Astrocyte (in vitro differentiated cells and primary cell): ENCODE results near the gene PPP2R5E. TPM values are rescaled to one million over a fixed set of nuclear protein-coding genes. Genes with fewer than 3 reads are reported as not detected.
A peak's percentile ranks its signal among the peaks of the same experiment; 100 is the strongest.

Source experiments
- DNase-seq: peaks from one replicate; pipeline ENCODE4 v3.0.0-alpha.2; 2010; ENCODE audit warnings: low read depth
- FAIRE-seq: peaks from 2 replicates; lab custom pipeline; 2011; peaks lifted over from hg19 to GRCh38; lab: Jason Lieb, UNC
- H2AFZ ChIP-seq: 2 replicates; pipeline ENCODE4 v1.6.0; 2012; ENCODE audit warnings: low read depth, low read length, inconsistent platforms
- H3K27ac ChIP-seq: 2 replicates; pipeline ENCODE4 v1.5.1; 2011; ENCODE audit warnings: low read depth, low read length, inconsistent platforms
- H3K27me3 ChIP-seq: 2 replicates; pipeline ENCODE4 v1.6.0; 2011; ENCODE audit warnings: low read length, inconsistent platforms; ENCODE audit not compliant: insufficient read depth
- H3K36me3 ChIP-seq: 2 replicates; pipeline ENCODE4 v1.5.1; 2011; ENCODE audit warnings: low read length, inconsistent platforms; ENCODE audit not compliant: insufficient read depth
- H3K4me1 ChIP-seq: 2 replicates; pipeline ENCODE4 v1.5.1; 2011; ENCODE audit warnings: low read length, inconsistent platforms; ENCODE audit not compliant: insufficient read depth
- H3K4me2 ChIP-seq: 2 replicates; pipeline ENCODE4 v1.6.0; 2012; ENCODE audit warnings: low read length, inconsistent platforms
- H3K4me3 ChIP-seq: 2 replicates; pipeline ENCODE4 v1.5.1; 2011; ENCODE audit warnings: low read depth, mild to moderate bottlenecking, low read length, inconsistent platforms; ENCODE audit not compliant: insufficient read depth
- H3K79me2 ChIP-seq: 2 replicates; pipeline ENCODE4 v1.6.0; 2012; ENCODE audit warnings: mild to moderate bottlenecking, low read length, inconsistent platforms; ENCODE audit not compliant: insufficient read depth
- H3K9ac ChIP-seq: 2 replicates; pipeline ENCODE4 v1.6.0; 2012; ENCODE audit warnings: mild to moderate bottlenecking, low read length, inconsistent platforms
- H3K9me3 ChIP-seq: 2 replicates; pipeline ENCODE4 v1.5.1; 2012; ENCODE audit warnings: low read depth, mild to moderate bottlenecking, low read length, inconsistent platforms; ENCODE audit not compliant: insufficient read depth
- H4K20me1 ChIP-seq: 2 replicates; pipeline ENCODE4 v1.6.0; 2012; ENCODE audit warnings: low read length, inconsistent platforms; ENCODE audit not compliant: insufficient read depth
- H3K27ac Mint-ChIP-seq: one replicate; pipeline ENCODE4 v1.8.0; 2021; ENCODE audit warnings: mild to moderate bottlenecking, mixed read lengths; ENCODE audit not compliant: unreplicated experiment
- H3K27me3 Mint-ChIP-seq: one replicate; pipeline ENCODE4 v1.8.0; 2021; ENCODE audit warnings: low read depth, mixed read lengths; ENCODE audit not compliant: unreplicated experiment
- H3K36me3 Mint-ChIP-seq: one replicate; pipeline ENCODE4 v1.8.0; 2021; ENCODE audit warnings: low read depth, mixed read lengths; ENCODE audit not compliant: unreplicated experiment
- H3K4me1 Mint-ChIP-seq: one replicate; pipeline ENCODE4 v1.8.0; 2021; ENCODE audit warnings: low read depth, mixed read lengths; ENCODE audit not compliant: unreplicated experiment
- H3K4me3 Mint-ChIP-seq: one replicate; pipeline ENCODE4 v1.8.0; 2021; ENCODE audit warnings: mild to moderate bottlenecking, moderate library complexity, mixed read lengths; ENCODE audit not compliant: unreplicated experiment
- H3K9me3 Mint-ChIP-seq: one replicate; pipeline ENCODE4 v1.8.0; 2021; ENCODE audit warnings: mild to moderate bottlenecking, mixed read lengths; ENCODE audit not compliant: unreplicated experiment
- EZH2 ChIP-seq: IDR thresholded peaks from 2 replicates; pipeline ENCODE4 v1.6.1; 2012; ENCODE audit warnings: mild to moderate bottlenecking, low read length, inconsistent platforms; ENCODE audit not compliant: insufficient read depth
- total RNA-seq: library from RNA; stranded (reverse); gene quantifications from 2 replicates; pipeline ENCODE4 v1.2.1, GENCODE V29; 2021
- TF ChIP-seq, protein P1 (sequence below): IDR thresholded peaks from 2 replicates; pipeline ENCODE4 v1.5.1; 2011; ENCODE audit warnings: low read depth, mild to moderate bottlenecking, inconsistent platforms, low read length, moderate library complexity; ENCODE audit not compliant: insufficient read depth

PPP2R5E gene
- total RNA-seq, 1 donor from 2014 or later, result 69.3 TPM

DNA sequence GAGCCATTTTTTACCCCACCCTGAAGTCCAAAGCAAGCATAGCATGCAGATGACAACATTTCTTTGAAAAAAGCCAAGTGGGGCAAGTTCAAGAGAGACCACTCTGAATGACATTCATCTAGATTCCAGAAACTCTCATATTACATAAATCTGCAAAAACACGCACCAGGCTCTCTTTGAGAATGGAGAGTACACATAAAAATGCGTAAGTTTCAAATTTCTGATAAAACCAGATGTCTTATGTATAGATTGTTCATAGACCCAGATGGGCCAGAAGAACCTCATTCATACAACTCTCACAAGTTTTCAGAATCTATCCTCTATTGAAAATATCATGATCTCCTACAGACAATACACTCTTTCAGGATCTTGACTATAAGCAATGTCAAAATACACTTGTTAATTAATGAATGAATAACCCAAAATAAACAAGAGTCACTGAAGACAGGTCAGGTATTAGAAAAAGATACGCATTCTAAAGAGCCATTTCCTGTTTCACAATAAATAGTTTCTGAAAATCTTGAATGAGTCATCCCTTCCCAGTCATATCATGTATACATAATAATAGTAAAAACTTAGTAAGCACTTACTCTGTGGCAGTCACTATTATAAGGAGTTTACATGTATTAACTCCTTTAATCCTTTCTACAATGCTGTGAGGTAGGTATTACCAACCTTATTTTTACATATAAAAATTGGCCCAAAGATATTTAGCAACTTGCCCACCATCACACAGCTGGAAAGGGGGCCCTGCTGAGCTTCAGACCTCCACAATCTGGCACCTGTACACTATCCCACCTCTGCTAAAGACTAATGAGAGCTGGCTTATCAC lies 72.0 kb downstream of the PPP2R5E start:
- H3K27me3 Mint-ChIP-seq, result no peaks in the 10 kb centered on the region
- Histone ChIP-seq H3K27ac (peak overlapping the region; percentile 15), H3K79me2 (peaks cover 95% of the 10 kb centered on the region), H4K20me1 (peaks cover 93% of the 10 kb centered on the region), H3K27me3 (no peaks in the 10 kb centered on the region), H3K4me3 (no peak overlapping the region), H3K4me1 (peaks cover 9% of the 10 kb centered on the region), H3K4me2 (peak overlapping the region; percentile 43), H3K9ac (no peak overlapping the region), H3K9me3 (no peaks in the 10 kb centered on the region), H3K36me3 (no peaks in the 10 kb centered on the region), H2AFZ (no peak overlapping the region)
- H3K9me3 Mint-ChIP-seq, result no peaks in the 10 kb centered on the region
- FAIRE-seq, result no peak
- no peak for TF ChIP-seq EZH2
- TF ChIP-seq, protein P1, sequence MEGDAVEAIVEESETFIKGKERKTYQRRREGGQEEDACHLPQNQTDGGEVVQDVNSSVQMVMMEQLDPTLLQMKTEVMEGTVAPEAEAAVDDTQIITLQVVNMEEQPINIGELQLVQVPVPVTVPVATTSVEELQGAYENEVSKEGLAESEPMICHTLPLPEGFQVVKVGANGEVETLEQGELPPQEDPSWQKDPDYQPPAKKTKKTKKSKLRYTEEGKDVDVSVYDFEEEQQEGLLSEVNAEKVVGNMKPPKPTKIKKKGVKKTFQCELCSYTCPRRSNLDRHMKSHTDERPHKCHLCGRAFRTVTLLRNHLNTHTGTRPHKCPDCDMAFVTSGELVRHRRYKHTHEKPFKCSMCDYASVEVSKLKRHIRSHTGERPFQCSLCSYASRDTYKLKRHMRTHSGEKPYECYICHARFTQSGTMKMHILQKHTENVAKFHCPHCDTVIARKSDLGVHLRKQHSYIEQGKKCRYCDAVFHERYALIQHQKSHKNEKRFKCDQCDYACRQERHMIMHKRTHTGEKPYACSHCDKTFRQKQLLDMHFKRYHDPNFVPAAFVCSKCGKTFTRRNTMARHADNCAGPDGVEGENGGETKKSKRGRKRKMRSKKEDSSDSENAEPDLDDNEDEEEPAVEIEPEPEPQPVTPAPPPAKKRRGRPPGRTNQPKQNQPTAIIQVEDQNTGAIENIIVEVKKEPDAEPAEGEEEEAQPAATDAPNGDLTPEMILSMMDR, result no peak
- peak; percentile 81 for DNase-seq
- no peak overlapping the region for H3K4me3 Mint-ChIP-seq
- H3K4me1 Mint-ChIP-seq, result peaks cover 25% of the 10 kb centered on the region
- H3K27ac Mint-ChIP-seq, result no peak overlapping the region
- no peaks in the 10 kb centered on the region for H3K36me3 Mint-ChIP-seq

DNA sequence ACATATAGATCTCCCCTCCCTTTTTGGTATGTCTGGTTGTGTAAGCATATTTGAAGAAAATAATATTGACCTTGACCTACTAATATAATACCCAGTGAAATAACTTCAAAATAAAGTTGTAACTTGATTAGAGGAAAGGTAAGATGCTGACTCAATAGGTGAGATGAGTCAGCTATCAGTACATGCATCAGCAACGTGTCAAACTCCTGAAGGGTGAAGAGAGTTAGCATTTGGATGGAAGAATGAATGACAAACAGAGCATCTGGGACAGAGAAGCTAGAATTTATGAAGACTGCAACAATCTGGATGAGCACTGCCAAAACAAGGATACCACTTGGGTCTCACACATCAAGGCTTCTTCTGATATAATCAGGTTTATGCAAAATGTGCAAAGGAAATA lies 74.9 kb downstream of the PPP2R5E start:
- H3K27me3 ChIP-seq, result no peaks in the 10 kb centered on the region
- H3K27ac Mint-ChIP-seq, result no peak overlapping the region
- H4K20me1 ChIP-seq, result peaks cover 88% of the 10 kb centered on the region
- peaks cover 3% of the 10 kb centered on the region for H3K36me3 Mint-ChIP-seq
- H3K4me2 ChIP-seq, result no peak overlapping the region
- peaks cover 9% of the 10 kb centered on the region for H3K4me1 ChIP-seq
- no peaks in the 10 kb centered on the region for H3K9me3 Mint-ChIP-seq
- H3K27ac ChIP-seq, result no peak overlapping the region
- TF ChIP-seq, protein P1, result no peak
- TF ChIP-seq EZH2, result no peak
- DNase-seq (no peak), FAIRE-seq (no peak)
- H3K4me3 Mint-ChIP-seq, result no peak overlapping the region
- H3K9me3 ChIP-seq, result no peaks in the 10 kb centered on the region
- H3K36me3 ChIP-seq, result no peaks in the 10 kb centered on the region
- H3K79me2 ChIP-seq, result peaks cover 88% of the 10 kb centered on the region
- H3K4me3 ChIP-seq, result no peak overlapping the region
- H3K9ac ChIP-seq, result no peak overlapping the region
- H2AFZ ChIP-seq, result no peak overlapping the region
- H3K4me1 Mint-ChIP-seq, result peaks cover 23% of the 10 kb centered on the region
- no peaks in the 10 kb centered on the region for H3K27me3 Mint-ChIP-seq

DNA sequence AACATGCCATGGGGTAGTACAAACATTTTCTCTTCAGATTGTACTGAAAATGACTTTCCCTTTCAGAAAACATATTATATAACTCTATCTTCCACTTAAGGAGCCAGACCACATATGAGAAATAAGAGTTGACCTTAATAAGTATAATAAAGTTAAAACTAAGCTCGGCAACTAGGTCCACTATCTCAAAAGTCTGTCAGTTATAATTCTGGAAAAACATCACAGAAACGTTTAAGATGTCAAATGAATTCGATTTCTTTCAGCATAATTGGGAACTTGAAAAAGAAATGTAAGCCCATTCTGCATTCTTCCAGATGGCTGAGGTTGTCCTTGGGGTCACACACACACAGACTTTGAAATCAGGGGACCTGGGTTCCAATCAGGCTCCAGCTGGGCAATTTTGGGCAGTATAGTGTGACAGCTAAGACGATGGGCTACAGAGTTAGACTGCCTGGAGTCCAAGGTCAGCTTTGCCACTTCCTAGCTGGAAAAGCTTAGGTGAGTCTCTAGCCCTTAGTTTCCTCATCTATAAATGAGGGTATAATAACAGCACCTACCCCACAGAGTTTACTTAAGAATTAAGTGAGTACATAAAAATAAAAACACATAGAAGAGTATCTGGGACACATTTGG lies 75.6 kb downstream of the PPP2R5E start:
- Histone ChIP-seq H3K27ac (no peak overlapping the region), H3K27me3 (no peaks in the 10 kb centered on the region), H4K20me1 (peaks cover 81% of the 10 kb centered on the region), H3K4me1 (peaks cover 9% of the 10 kb centered on the region), H3K4me3 (no peak overlapping the region), H3K4me2 (no peak overlapping the region), H3K9me3 (no peaks in the 10 kb centered on the region), H3K9ac (no peak overlapping the region), H3K36me3 (no peaks in the 10 kb centered on the region), H2AFZ (no peak overlapping the region), H3K79me2 (peaks cover 83% of the 10 kb centered on the region)
- H3K4me1 Mint-ChIP-seq, result peaks cover 23% of the 10 kb centered on the region
- no peaks in the 10 kb centered on the region for H3K9me3 Mint-ChIP-seq
- TF ChIP-seq, protein P1, result no peak
- no peak for TF ChIP-seq EZH2
- DNase-seq (no peak), FAIRE-seq (no peak)
- no peak overlapping the region for H3K4me3 Mint-ChIP-seq
- no peaks in the 10 kb centered on the region for H3K27me3 Mint-ChIP-seq
- H3K27ac Mint-ChIP-seq, result no peak overlapping the region
- H3K36me3 Mint-ChIP-seq, result peaks cover 3% of the 10 kb centered on the region
